ENCODE measurements around the gene VAV3.
A peak's percentile ranks its signal among the peaks of the same experiment; 100 is the strongest.
"Not testable (repeated sequence)": the region's sequence is repeated elsewhere in the genome, so short reads cannot be mapped to it uniquely, and the experiment has no call there.

VAV3 gene

GRCh38 chr1:107787299-107787698, 177.7 kb downstream of the VAV3 start:
- peak; percentile 12 for DNase-seq

DNA sequence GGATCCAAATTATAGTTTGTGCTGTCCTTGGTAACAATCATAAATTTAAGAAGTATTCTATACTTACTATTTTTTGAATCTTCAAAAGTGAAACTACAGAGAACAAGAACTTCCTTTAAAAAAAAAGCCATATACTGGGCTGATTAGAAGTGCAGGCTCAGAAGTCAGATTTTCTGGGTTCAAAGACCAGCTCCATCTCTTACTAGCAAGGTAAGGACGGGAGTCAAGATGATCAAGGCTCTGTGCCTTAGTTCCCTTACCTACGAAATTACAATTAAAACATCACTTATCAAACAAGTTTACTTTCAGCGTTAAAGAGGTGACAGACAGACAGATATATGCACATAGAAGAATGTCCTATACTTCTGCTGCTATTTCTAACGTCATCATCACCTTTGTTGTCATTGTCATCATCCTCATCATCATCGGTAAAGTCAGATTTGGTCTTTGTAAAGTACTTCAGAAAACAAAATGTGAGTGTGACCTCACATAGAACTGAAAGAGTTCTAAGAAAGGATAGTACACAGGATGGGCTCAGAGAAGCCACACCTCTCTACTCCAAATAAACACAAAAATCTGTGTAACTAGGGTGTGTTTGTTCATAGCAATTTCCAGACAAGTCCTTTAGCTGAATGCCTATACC, 178.7 kb downstream of the VAV3 start:
- no peak for DNase-seq

DNA sequence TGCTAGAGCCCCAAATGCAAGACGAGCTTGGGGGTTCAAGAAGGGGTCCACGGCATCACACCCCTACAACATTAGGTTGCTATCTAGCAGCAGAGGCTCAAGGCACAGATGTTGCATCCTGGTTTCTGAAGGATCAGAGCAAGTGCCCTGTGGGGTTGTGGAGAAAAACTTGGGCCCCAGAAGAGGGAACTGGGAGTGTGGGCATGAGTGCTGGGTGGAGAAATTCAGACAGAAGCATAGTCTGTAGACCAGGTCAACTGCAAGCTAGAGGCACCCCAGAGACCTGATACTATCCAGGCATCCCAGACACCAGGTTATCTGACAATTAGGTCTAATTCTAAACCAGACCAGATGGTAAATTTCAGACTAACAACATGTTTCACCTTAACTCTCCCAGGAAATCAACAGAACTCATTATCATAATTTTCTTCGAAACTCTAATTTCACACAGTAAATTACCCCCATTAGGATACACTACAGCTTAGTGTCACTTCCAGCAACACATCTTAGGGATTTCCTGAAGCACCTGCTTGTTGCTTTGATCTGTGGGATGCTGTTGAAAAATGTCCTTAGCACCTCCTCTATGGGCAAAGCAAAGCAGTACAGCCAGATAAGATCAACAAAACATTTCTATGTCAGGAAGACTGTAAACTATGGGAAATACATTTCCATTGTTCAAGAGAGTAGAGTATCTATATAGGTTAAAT, 179.3 kb downstream of the VAV3 start:
- DNase-seq: no peak

DNA sequence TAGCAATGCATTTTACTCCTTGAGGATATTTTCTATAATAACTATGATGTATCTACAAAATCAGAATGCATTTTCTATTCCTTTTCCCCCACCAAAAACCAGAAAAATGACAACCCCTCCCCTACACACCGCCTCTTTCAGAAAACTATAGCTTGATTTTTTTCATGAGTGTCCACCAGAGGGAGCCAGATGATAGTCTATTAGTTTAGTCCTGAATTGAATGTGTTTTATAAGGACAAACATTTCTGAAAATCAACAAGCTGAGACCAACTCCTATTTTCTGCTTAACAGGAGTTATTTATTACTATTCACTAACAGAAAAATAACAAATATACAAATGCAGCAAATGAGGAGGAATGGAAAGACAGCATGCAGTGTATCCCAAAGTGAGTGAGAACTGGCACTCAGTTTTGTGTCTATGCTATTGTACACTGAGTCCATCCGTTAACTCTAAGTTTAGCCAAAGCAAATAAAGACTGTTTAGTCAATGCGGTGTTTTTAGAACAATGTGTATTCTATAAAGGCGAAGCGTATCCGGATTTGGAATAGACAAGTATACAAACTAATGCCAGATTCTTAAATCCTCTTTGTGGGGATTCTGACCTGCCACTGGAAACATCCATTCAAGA, 182.6 kb downstream of the VAV3 start:
- DNase-seq: peak; percentile 63

- no peak for DNase-seq
Measured at GRCh38 chr1:107781245-107781644, 183.7 kb downstream of the VAV3 start.

DNA sequence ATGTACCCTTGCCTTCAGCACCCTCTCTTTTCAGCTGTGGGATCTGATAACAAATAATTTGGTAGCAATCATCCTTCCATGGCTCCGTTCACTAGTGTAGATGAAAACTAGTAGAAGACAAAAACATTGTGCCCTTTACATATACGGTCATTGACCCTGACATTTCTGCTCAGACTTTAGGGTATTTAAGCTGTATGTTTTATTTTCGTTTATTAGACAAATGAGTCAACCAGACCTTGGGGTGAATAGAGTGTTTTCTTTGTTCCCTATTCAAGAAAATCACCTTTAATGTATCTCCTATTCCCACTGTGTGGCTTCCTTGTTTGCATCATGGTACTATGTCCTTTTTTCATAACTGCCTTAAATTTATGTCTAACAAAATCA, 187.3 kb downstream of the VAV3 start:
- no peak for DNase-seq

DNA sequence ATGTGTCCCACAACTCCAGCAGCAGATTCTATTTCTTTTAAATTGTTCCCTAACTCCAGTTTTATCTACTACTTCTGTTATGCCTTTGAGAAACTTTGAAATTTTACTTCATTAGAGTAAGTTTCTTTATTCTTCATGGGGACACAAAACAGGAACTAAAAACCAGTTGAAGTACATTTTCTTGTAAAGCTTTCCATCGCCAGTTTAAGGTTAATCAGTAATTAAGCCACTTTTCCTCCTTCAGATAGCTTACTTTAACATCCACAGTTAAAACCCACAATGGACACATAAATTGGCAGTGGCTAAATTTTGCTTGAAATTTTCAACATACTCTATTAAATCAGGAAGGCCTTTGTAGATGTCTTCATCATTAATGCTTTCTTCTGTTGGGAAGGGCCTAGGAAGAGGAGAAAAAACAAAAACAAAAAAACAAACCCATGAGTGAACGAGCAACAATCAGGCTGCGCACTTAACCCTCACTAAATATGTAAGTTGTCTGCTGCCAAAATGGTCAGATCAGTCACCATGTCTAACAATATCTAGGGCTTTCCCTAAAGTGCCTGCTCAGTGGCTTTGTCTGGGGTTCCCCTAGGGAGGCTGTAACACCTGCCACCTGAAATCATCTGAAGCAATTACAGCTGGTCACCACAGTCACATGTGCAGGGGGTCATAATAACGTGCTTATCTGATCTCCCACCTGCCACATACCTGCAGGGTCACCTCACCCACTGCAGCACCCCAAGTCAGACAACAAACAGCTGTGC, 187.9 kb downstream of the VAV3 start:
- DNase-seq: no peak

GRCh38 chr1:107771377-107771776, 193.6 kb downstream of the VAV3 start:
- no peak for DNase-seq

- no peak for DNase-seq
Measured at GRCh38 chr1:107767156-107767582, 197.8 kb downstream of the VAV3 start.

GRCh38 chr1:107766533-107766932, 198.4 kb downstream of the VAV3 start:
- no peak for DNase-seq

DNA sequence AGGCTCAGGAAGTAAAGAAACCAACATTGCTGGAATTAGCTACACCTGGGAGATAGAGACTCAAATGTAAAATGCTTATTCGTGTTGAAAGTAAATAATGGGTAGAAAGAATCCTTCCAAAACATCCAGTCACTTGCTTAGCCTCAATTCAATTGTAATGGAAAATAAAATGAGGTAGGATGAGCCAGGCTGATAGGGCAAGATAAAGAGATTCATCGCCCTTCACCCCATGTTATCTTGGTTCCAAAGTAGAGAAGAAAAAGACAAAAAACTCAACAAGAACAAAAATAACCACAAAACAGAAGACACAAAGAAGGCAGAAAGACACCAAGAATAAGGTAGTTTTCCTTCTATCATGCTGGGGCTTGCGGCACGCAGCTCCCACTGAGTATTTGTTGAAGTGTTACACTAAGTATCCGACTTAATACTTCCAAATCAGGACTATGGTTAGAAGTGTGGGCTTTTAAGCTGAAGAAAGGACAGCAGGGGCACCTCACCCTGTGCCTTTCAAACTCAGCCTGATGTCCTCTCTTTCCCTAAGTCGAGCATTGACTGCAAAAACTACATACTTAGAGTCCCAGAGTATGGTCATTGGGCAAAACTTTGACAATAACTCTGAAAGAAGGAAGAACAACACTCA, 202.1 kb downstream of the VAV3 start:
- no peak for DNase-seq

GRCh38 chr1:107760065-107760464, 204.9 kb downstream of the VAV3 start:
- DNase-seq: no peak

DNA sequence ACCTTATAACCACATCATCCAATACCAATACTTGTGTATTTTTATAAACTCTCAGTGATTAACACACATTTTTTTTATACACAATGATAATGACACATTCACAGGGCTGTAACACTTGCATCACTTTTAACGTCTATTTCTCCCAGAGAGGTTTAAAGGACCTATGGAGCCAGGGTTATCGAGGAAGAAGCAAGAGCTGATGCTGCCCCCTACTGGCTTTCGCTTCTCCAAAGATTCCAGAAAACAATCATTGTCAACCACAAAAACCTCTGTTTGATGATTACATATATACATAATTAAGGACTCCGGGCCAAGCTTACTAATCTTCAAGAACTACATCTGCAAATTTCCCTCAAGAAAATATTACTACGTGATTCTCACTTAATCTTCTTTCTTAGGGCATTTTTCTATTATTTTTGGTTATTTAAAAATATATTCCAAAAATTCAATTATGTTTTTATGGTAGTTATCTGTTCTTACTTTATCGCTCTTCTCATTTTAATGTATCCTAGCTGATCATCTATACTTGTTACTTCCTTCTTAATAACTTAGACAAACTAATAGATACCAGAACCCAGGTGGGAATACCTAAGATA, 214.5 kb downstream of the VAV3 start:
- peak; percentile 56 for DNase-seq

- DNase-seq: no peak
Measured at GRCh38 chr1:107748531-107748930, 216.4 kb downstream of the VAV3 start.

GRCh38 chr1:107741242-107741641, 223.7 kb downstream of the VAV3 start:
- DNase-seq: no peak

- DNase-seq: no peak
Measured at GRCh38 chr1:107740579-107740978, 224.4 kb downstream of the VAV3 start.

GRCh38 chr1:107739651-107740050, 225.3 kb downstream of the VAV3 start:
- DNase-seq: no peak

DNA sequence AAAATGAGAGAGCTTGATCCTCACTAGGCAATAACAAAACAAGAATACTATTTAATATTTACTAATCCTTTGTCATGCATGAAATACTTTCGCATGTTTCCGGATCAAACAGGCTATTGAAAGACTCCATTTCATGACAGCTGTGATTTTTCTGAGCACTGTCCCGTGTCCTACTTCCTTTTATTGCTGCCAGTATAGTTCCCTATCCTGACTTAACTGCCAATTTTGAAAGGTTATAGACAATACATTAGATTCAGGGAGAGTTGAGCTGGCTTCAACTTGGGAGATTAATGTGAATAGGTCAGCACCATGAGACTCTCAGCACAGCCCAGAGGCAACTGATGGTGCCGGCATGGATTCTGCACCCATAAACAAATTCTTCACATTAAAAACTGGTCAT, 225.8 kb downstream of the VAV3 start:
- DNase-seq: no peak

GRCh38 chr1:107733401-107733800, 231.6 kb downstream of the VAV3 start:
- not testable (repeated sequence) for DNase-seq

GRCh38 chr1:107727866-107728265, 237.1 kb downstream of the VAV3 start:
- DNase-seq: no peak

- no peak for DNase-seq
Measured at GRCh38 chr1:107726860-107727259, 238.1 kb downstream of the VAV3 start.

DNA sequence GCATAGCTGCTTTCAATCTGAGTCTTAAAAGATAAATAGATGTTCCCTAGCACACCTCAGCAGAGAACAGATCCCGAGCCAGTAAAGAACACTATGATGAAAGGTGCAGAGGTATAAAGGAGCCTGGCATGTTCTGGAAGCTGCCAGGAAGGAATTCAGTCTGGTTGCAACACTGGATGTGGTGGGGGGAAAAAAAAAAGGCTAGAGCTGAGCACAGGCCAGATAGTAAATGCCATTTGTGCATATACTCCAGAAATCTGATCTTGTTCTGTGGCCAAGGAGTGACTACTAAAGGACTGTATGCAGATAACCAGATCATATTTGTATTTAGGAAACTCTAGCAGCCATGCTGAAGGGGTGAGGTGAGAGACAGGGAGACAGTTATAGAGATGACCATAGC, 240.3 kb downstream of the VAV3 start:
- no peak for DNase-seq

DNA sequence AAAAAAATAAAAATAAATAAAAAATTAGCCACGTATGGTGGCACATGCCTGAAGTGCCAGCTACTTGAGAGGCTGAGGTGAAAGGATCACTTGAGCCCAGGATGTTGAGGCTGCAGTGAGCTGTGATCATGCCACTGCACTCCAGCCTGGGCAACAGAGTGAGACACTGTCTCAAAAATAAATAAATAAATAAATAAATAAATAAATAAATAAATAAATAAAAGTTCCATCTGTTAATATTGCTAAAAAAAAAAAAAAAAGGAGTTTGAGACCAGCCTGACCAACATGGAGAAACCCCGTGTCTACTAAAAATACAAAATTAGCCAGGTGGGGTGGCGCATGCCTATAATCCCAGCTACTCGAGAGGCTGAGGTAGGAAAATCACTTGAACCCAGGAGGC, 244.8 kb downstream of the VAV3 start:
- not testable (repeated sequence) for DNase-seq
